ENCODE results near the gene SPDYE2. TPM values are rescaled to one million over a fixed set of nuclear protein-coding genes. Genes with fewer than 3 reads are reported as not detected.
"Not testable (repeated sequence)": the region's sequence is repeated elsewhere in the genome, so short reads cannot be mapped to it uniquely, and the experiment has no call there.

The SPDYE2 gene
- 0.06 TPM for total RNA-seq (2013)
- polyA plus RNA-seq (not detected), polyA minus RNA-seq (0.28 TPM in 1 of 2 replicates, not detected in the other), total RNA-seq (0 to 0.60 (median 0) reads per million in 11 experiments)

GRCh38 chr7:102550808-102551422, at the start of gene SPDYE2:
TSS of gene SPDYE2 (plus strand) at chr7:102551226. CDS start at chr7:102553256, 2,030 bp downstream.
- H3K4me3 Mint-ChIP-seq; DNase-seq; H3K36me3 Mint-ChIP-seq; H3K4me3 ChIP-seq (replicated peaks in 1 of 3; ENCODE audit: low read depth in 2 of 3, low read length in 3 of 3); H3K9me3 Mint-ChIP-seq; H4K20me1 ChIP-seq (ENCODE audit: insufficient read depth, low read length); H3K27ac Mint-ChIP-seq; H2AFZ ChIP-seq (ENCODE audit: insufficient read depth, low read depth, low read length, poor library complexity, severe bottlenecking); H3K27me3 Mint-ChIP-seq (ENCODE audit: low read depth in 3 of 3); H3K4me1 Mint-ChIP-seq; H3K27ac ChIP-seq (ENCODE audit: low read depth in 1 of 2, low read length in 2 of 2); intact Hi-C loops (cut with micrococcal nuclease); H3K9me3 ChIP-seq (replicated peaks in 1 of 2; ENCODE audit: control insufficient read depth in 1 of 2, insufficient read depth in 1 of 2, low read length in 2 of 2); H3K9ac ChIP-seq (ENCODE audit: insufficient read depth, low read length, poor library complexity, severe bottlenecking); H3K4me1 ChIP-seq (ENCODE audit: control insufficient read depth in 1 of 2, insufficient read depth in 2 of 2, low read length in 2 of 2); H3K36me3 ChIP-seq (replicated peaks in 1 of 2; ENCODE audit: control insufficient read depth in 1 of 2, insufficient read depth in 2 of 2, low read length in 2 of 2); H3K4me2 ChIP-seq (replicated peaks; ENCODE audit: extremely low read depth, low read length, poor library complexity, severe bottlenecking); H3K27me3 ChIP-seq (ENCODE audit: control insufficient read depth in 2 of 2, insufficient read depth in 2 of 2, low read length in 2 of 2); H3K79me2 ChIP-seq (ENCODE audit: insufficient read depth, low read length): not testable (repeated sequence)
- WGBS (ENCODE audit: insufficient coverage), result no CpG with 5 or more reads among the region's 6 CpGs

GRCh38 chr7:102503141-102503540, 47.9 kb upstream of the SPDYE2 start:
- H3K27ac Mint-ChIP-seq; H3K9me3 ChIP-seq (replicated peaks in 1 of 2; ENCODE audit: control insufficient read depth in 1 of 2, insufficient read depth in 1 of 2, low read length in 2 of 2); intact Hi-C loops (cut with micrococcal nuclease): not testable (repeated sequence)

GRCh38 chr7:102505298-102506185, 45.5 kb upstream of the SPDYE2 start:
- H2AFZ ChIP-seq (ENCODE audit: insufficient read depth, low read depth, low read length, poor library complexity, severe bottlenecking); H3K27me3 ChIP-seq (ENCODE audit: control insufficient read depth in 2 of 2, insufficient read depth in 2 of 2, low read length in 2 of 2); H3K27me3 Mint-ChIP-seq (ENCODE audit: low read depth in 3 of 3); H3K4me1 ChIP-seq (ENCODE audit: control insufficient read depth in 1 of 2, insufficient read depth in 2 of 2, low read length in 2 of 2); H3K79me2 ChIP-seq (ENCODE audit: insufficient read depth, low read length); H3K4me3 ChIP-seq (replicated peaks in 1 of 3; ENCODE audit: low read depth in 2 of 3, low read length in 3 of 3); H3K9me3 Mint-ChIP-seq; H3K27ac Mint-ChIP-seq; H3K4me1 Mint-ChIP-seq; H3K4me3 Mint-ChIP-seq; H3K36me3 Mint-ChIP-seq; H3K4me2 ChIP-seq (replicated peaks; ENCODE audit: extremely low read depth, low read length, poor library complexity, severe bottlenecking); H3K9ac ChIP-seq (ENCODE audit: insufficient read depth, low read length, poor library complexity, severe bottlenecking); DNase-seq; H3K9me3 ChIP-seq (replicated peaks in 1 of 2; ENCODE audit: control insufficient read depth in 1 of 2, insufficient read depth in 1 of 2, low read length in 2 of 2); H4K20me1 ChIP-seq (ENCODE audit: insufficient read depth, low read length); H3K36me3 ChIP-seq (replicated peaks in 1 of 2; ENCODE audit: control insufficient read depth in 1 of 2, insufficient read depth in 2 of 2, low read length in 2 of 2); H3K27ac ChIP-seq (ENCODE audit: low read depth in 1 of 2, low read length in 2 of 2); intact Hi-C loops (cut with micrococcal nuclease): not testable (repeated sequence)
- no CpG with 5 or more reads among the region's 24 CpGs for WGBS (ENCODE audit: insufficient coverage)

More at GRCh38 chr7:102503141-102503540, 47.9 kb upstream of the SPDYE2 start:
- not testable (repeated sequence) for H3K27me3 Mint-ChIP-seq (ENCODE audit: low read depth in 3 of 3); H3K4me2 ChIP-seq (replicated peaks; ENCODE audit: extremely low read depth, low read length, poor library complexity, severe bottlenecking); H3K4me1 Mint-ChIP-seq; H3K9me3 Mint-ChIP-seq; H3K4me3 Mint-ChIP-seq; H3K4me3 ChIP-seq (replicated peaks in 1 of 3; ENCODE audit: low read depth in 2 of 3, low read length in 3 of 3); H3K27ac ChIP-seq (ENCODE audit: low read depth in 1 of 2, low read length in 2 of 2); H3K36me3 Mint-ChIP-seq; H3K79me2 ChIP-seq (ENCODE audit: insufficient read depth, low read length); H3K36me3 ChIP-seq (replicated peaks in 1 of 2; ENCODE audit: control insufficient read depth in 1 of 2, insufficient read depth in 2 of 2, low read length in 2 of 2); H4K20me1 ChIP-seq (ENCODE audit: insufficient read depth, low read length); H3K27me3 ChIP-seq (ENCODE audit: control insufficient read depth in 2 of 2, insufficient read depth in 2 of 2, low read length in 2 of 2); H3K9ac ChIP-seq (ENCODE audit: insufficient read depth, low read length, poor library complexity, severe bottlenecking); H3K4me1 ChIP-seq (ENCODE audit: control insufficient read depth in 1 of 2, insufficient read depth in 2 of 2, low read length in 2 of 2); DNase-seq; H2AFZ ChIP-seq (ENCODE audit: insufficient read depth, low read depth, low read length, poor library complexity, severe bottlenecking)
- no CpG with 5 or more reads among the region's 12 CpGs for WGBS (ENCODE audit: insufficient coverage)

GRCh38 chr7:102507410-102508088, 43.5 kb upstream of the SPDYE2 start:
- WGBS (ENCODE audit: insufficient coverage), result no CpG with 5 or more reads among the region's 8 CpGs
- not testable (repeated sequence) for H4K20me1 ChIP-seq (ENCODE audit: insufficient read depth, low read length); DNase-seq

More at GRCh38 chr7:102507410-102508088, 43.5 kb upstream of the SPDYE2 start:
- H3K27me3 ChIP-seq (ENCODE audit: control insufficient read depth in 2 of 2, insufficient read depth in 2 of 2, low read length in 2 of 2); H3K79me2 ChIP-seq (ENCODE audit: insufficient read depth, low read length); H3K36me3 ChIP-seq (replicated peaks in 1 of 2; ENCODE audit: control insufficient read depth in 1 of 2, insufficient read depth in 2 of 2, low read length in 2 of 2); intact Hi-C loops (cut with micrococcal nuclease); H3K4me2 ChIP-seq (replicated peaks; ENCODE audit: extremely low read depth, low read length, poor library complexity, severe bottlenecking); H3K27ac ChIP-seq (ENCODE audit: low read depth in 1 of 2, low read length in 2 of 2); H3K9me3 ChIP-seq (replicated peaks in 1 of 2; ENCODE audit: control insufficient read depth in 1 of 2, insufficient read depth in 1 of 2, low read length in 2 of 2); H3K9me3 Mint-ChIP-seq; H3K4me3 ChIP-seq (replicated peaks in 1 of 3; ENCODE audit: low read depth in 2 of 3, low read length in 3 of 3); H3K4me3 Mint-ChIP-seq; H3K9ac ChIP-seq (ENCODE audit: insufficient read depth, low read length, poor library complexity, severe bottlenecking); H3K4me1 ChIP-seq (ENCODE audit: control insufficient read depth in 1 of 2, insufficient read depth in 2 of 2, low read length in 2 of 2); H3K36me3 Mint-ChIP-seq; H2AFZ ChIP-seq (ENCODE audit: insufficient read depth, low read depth, low read length, poor library complexity, severe bottlenecking); H3K27ac Mint-ChIP-seq; H3K27me3 Mint-ChIP-seq (ENCODE audit: low read depth in 3 of 3); H3K4me1 Mint-ChIP-seq: not testable (repeated sequence)
